PC-3 (cell line): ENCODE data around the gene S100B. TPM values are rescaled to one million over a fixed set of nuclear protein-coding genes. Genes with fewer than 3 reads are reported as not detected.

ENCODE experiments used
- ATAC-seq: fragments of 200-7000 bp; cut with Tn5 transposase; 2 replicates; pipeline ENCODE4 v1.9.1; 2020; ENCODE audit warnings: mild to moderate bottlenecking, moderate library complexity
- BruUV-seq: library from RNA; stranded (reverse); fragments of 400-500 nt; replicated peaks from 2 replicates; lab custom pipeline; 2021; lab: Mats Ljungman, UMichigan
- CTCF ChIA-PET: fragments of 300-600 bp; sonication (Branson Sonifier 250); formaldehyde crosslinking; loops from one replicate; lab custom pipeline; 2022; ENCODE audit warnings: antibody characterized with exemption; lab: Charles Lee
- POLR2A ChIA-PET: fragments of 300-600 bp; sonication (Branson Sonifier 250); formaldehyde crosslinking; loops from one replicate; lab custom pipeline; 2022; ENCODE audit warnings: antibody characterized with exemption; ENCODE audit not compliant: unreplicated experiment; lab: Charles Lee
- DNase-seq: peaks from one replicate; pipeline ENCODE4 v3.0.0-alpha.2; 2015
- H2AFZ ChIP-seq: fragments of 300-600 bp; sonication (generic); 2 replicates; pipeline ENCODE4 v1.6.0; 2016; ENCODE audit warnings: antibody characterized with exemption, low read length
- H3F3A ChIP-seq: fragments of 300-600 bp; sonication (generic); one replicate; pipeline ENCODE4 v1.6.0; 2017; ENCODE audit warnings: antibody characterized with exemption, low read length, control low read depth, mild to moderate bottlenecking; ENCODE audit not compliant: unreplicated experiment
- H3K27ac ChIP-seq: fragments of 300-600 bp; sonication (generic); 2 replicates; pipeline ENCODE4 v1.5.1; 2016; ENCODE audit warnings: mild to moderate bottlenecking, low read length
- H3K27me3 ChIP-seq: fragments of 300-600 bp; sonication (generic); 2 replicates; pipeline ENCODE4 v1.6.1; 2016; ENCODE audit warnings: low read length, mixed read lengths
- H3K36me3 ChIP-seq: fragments of 300-600 bp; sonication (generic); 2 replicates; pipeline ENCODE4 v1.6.1; 2016; ENCODE audit warnings: low read depth, mixed run types, low read length, mixed read lengths
- H3K4me1 ChIP-seq: fragments of 300-600 bp; sonication (generic); 2 replicates; pipeline ENCODE4 v1.5.1; 2016; ENCODE audit warnings: low read length; ENCODE audit not compliant: insufficient read depth
- H3K4me2 ChIP-seq: fragments of 300-600 bp; sonication (generic); 2 replicates; pipeline ENCODE4 v1.6.0; 2016; ENCODE audit warnings: low read length
- H3K4me3 ChIP-seq: fragments of 300-600 bp; sonication (generic); 2 replicates; pipeline ENCODE4 v1.5.1; 2016; ENCODE audit warnings: mild to moderate bottlenecking, low read length, mixed read lengths
- H3K79me2 ChIP-seq: fragments of 300-600 bp; sonication (generic); 2 replicates; pipeline ENCODE4 v1.6.1; 2017; ENCODE audit warnings: low read length, mixed read lengths
- H3K9ac ChIP-seq: fragments of 300-600 bp; sonication (generic); 2 replicates; pipeline ENCODE4 v1.6.0; 2016; ENCODE audit warnings: mild to moderate bottlenecking, low read length
- H3K9me2 ChIP-seq: fragments of 300-600 bp; sonication (generic); replicated peaks from 2 replicates; pipeline ENCODE4 v1.6.1; 2016; ENCODE audit warnings: mixed run types, low read length, mixed read lengths
- H3K9me3 ChIP-seq: fragments of 300-600 bp; sonication (generic); 2 replicates; pipeline ENCODE4 v1.6.1; 2016; ENCODE audit warnings: low read length, mixed read lengths
- H4K20me1 ChIP-seq: fragments of 300-600 bp; sonication (generic); 2 replicates; pipeline ENCODE4 v1.6.1; 2016; ENCODE audit warnings: low read length, mixed read lengths
- EZH2 ChIP-seq: fragments of 300-600 bp; sonication (generic); IDR thresholded peaks from one replicate; pipeline ENCODE4 v1.6.1; 2017; ENCODE audit warnings: antibody characterized with exemption, mild to moderate bottlenecking, low read length; ENCODE audit not compliant: unreplicated experiment
- EZH2phosphoT487 ChIP-seq: fragments of 300-600 bp; sonication (generic); IDR thresholded peaks from 2 replicates; pipeline ENCODE4 v1.6.1; 2018; ENCODE audit warnings: mild to moderate bottlenecking, antibody characterized with exemption, low read length, borderline replicate concordance
- intact Hi-C: fragments of 100-400 bp; cut with micrococcal nuclease; formaldehyde crosslinking; loops from 2 replicates; pipeline ENCODE4 v1.9.0; 2023
- total RNA-seq: library from RNA; depleted of rRNA; stranded (reverse); fragments of >200 nt; gene quantifications from 2 replicates; pipeline ENCODE4 v1.2.3, GENCODE V29; 2014
- TF ChIP-seq, protein P1 (sequence below): fragments of 300-600 bp; sonication (generic); conservative IDR thresholded peaks from 2 replicates; pipeline ENCODE4 v1.5.1; 2017; ENCODE audit warnings: antibody characterized with exemption, low read depth, mild to moderate bottlenecking, low read length

S100B gene
- total RNA-seq, 1 experiment from 2014 or later = not detected

DNA sequence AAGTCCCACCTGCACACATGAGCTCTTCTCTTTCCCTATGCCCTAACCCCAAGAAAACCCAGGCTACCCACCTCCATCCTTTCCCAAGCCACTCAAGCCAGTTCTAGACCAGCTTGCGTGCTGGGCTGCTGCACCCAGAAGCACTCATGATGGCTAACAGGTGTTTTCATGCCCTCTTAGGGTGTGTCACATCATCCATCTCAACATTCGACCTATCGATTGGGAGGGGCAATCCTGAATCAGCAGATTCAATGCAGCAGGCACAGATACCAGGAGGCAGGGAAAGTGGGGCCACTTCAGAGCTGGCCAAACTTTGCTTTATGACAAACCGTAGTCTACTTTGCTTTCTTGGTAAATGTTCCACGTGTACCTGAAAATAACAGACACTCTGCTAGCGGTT, 24.0 kb upstream of the S100B start:
- POLR2A ChIA-PET = no interaction called here
- H3K9me3 ChIP-seq = no peaks in the 10 kb centered on the region
- H2AFZ ChIP-seq = no peak overlapping the region
- no peak overlapping the region for H3K27ac ChIP-seq
- CTCF ChIA-PET = no interaction called here
- no peak overlapping the region for H3K4me2 ChIP-seq
- H3K4me3 ChIP-seq = no peak overlapping the region
- intact Hi-C loops = no loop called here
- ATAC-seq = no peak
- H3F3A ChIP-seq = no peaks in the 10 kb centered on the region
- no peaks in the 10 kb centered on the region for H3K79me2 ChIP-seq
- no peaks in the 10 kb centered on the region for H3K27me3 ChIP-seq
- no peaks in the 10 kb centered on the region for H4K20me1 ChIP-seq
- DNase-seq = no peak
- no peaks in the 10 kb centered on the region for H3K36me3 ChIP-seq
- no TSS peak for BruUV-seq
- TF ChIP-seq EZH2 = no peak
- no peak for TF ChIP-seq EZH2phosphoT487
- TF ChIP-seq, protein P1, sequence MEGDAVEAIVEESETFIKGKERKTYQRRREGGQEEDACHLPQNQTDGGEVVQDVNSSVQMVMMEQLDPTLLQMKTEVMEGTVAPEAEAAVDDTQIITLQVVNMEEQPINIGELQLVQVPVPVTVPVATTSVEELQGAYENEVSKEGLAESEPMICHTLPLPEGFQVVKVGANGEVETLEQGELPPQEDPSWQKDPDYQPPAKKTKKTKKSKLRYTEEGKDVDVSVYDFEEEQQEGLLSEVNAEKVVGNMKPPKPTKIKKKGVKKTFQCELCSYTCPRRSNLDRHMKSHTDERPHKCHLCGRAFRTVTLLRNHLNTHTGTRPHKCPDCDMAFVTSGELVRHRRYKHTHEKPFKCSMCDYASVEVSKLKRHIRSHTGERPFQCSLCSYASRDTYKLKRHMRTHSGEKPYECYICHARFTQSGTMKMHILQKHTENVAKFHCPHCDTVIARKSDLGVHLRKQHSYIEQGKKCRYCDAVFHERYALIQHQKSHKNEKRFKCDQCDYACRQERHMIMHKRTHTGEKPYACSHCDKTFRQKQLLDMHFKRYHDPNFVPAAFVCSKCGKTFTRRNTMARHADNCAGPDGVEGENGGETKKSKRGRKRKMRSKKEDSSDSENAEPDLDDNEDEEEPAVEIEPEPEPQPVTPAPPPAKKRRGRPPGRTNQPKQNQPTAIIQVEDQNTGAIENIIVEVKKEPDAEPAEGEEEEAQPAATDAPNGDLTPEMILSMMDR = no peak
- peaks cover 4% of the 10 kb centered on the region for H3K4me1 ChIP-seq
- H3K9ac ChIP-seq = no peak overlapping the region
- H3K9me2 ChIP-seq = no peaks in the 10 kb centered on the region

DNA sequence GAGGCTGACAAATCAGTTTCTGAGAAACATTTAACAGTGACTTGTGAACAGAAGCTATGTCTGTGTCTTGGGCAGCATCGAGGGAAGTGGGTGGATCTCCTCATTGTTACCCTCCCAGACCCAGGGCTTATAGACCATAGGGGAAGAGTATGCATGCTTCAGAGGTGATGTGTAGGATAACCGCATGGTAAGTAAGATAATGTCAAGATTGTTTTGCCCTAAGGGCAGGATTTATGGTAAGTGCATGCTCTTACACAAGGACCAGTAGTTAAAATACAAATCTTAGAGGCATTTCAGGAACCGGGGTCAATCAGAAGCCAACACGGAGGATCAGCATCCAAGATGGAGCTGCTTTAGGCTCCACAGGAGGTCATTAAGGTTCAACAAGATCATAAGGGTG, 22.8 kb upstream of the S100B start:
- no peak overlapping the region for H3K27ac ChIP-seq
- peak; percentile 4 for DNase-seq
- TF ChIP-seq EZH2 (no peak), EZH2phosphoT487 (no peak)
- TF ChIP-seq, protein P1 = no peak
- H3K4me2 ChIP-seq = no peak overlapping the region
- H3K9me2 ChIP-seq = no peaks in the 10 kb centered on the region
- no peak overlapping the region for H3K9ac ChIP-seq
- ATAC-seq = no peak
- no peaks in the 10 kb centered on the region for H3K27me3 ChIP-seq
- H3K9me3 ChIP-seq = no peaks in the 10 kb centered on the region
- H4K20me1 ChIP-seq = no peaks in the 10 kb centered on the region
- no peaks in the 10 kb centered on the region for H3K36me3 ChIP-seq
- H3K79me2 ChIP-seq = no peaks in the 10 kb centered on the region
- no peak overlapping the region for H3K4me3 ChIP-seq
- H3K4me1 ChIP-seq = no peaks in the 10 kb centered on the region
- no peak overlapping the region for H2AFZ ChIP-seq
- ChIA-PET CTCF (no interaction called here), POLR2A (no interaction called here)
- intact Hi-C loops = no loop called here
- H3F3A ChIP-seq = no peaks in the 10 kb centered on the region
- no TSS peak for BruUV-seq

DNA sequence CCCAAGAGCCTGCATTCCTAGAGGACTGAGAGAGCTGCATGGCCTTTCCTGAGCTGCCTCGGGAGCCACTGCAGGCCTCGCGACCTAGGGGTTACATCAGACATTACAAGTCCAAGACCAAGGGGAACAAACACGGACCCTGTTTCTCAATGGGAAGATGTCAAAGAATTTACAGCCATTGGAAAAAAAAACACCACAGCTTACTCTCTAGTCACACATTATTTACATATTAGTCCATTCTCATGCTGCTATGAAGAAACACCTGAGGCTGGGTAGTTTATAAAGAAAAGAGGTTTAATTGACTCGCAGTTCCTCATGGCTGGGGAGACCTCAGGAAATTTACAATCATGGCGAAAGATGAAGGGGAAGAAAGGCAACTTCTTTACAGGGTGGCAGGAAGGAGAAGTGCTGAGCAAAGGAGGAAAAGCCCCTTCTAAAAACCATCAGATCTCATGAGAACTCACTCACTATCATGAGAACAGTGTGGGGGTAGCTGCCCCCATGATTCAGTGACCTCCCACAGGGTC, 22.2 kb upstream of the S100B start:
- Histone ChIP-seq H3K4me2 (no peak overlapping the region), H3K79me2 (no peaks in the 10 kb centered on the region), H2AFZ (no peak overlapping the region), H3K4me3 (no peak overlapping the region), H4K20me1 (no peaks in the 10 kb centered on the region), H3K36me3 (no peaks in the 10 kb centered on the region), H3K9me2 (no peaks in the 10 kb centered on the region), H3K27ac (no peak overlapping the region), H3F3A (no peaks in the 10 kb centered on the region), H3K9ac (no peak overlapping the region), H3K9me3 (no peaks in the 10 kb centered on the region), H3K27me3 (no peaks in the 10 kb centered on the region), H3K4me1 (no peaks in the 10 kb centered on the region)
- no TSS peak for BruUV-seq
- DNase-seq = no peak
- intact Hi-C loops = no loop called here
- TF ChIP-seq EZH2phosphoT487 = no peak
- CTCF ChIA-PET = interaction anchor here (0.7 kb wide), 1 partner anchor 13 kb away, joined by 3 read pairs; no protein-coding TSS in a partner anchor
- no peak for ATAC-seq
- POLR2A ChIA-PET = no interaction called here
